GM12878 (cell line): ENCODE measurements around the gene LPIN1. TPM values are rescaled to one million over a fixed set of nuclear protein-coding genes. Genes with fewer than 3 reads are reported as not detected.

Source experiments
- ATAC-seq: fragments of 200-7000 bp; cut with Tn5 transposase; 3 replicates; pipeline ENCODE4 v1.9.1; 2020; ENCODE audit warnings: mild to moderate bottlenecking, moderate library complexity
- BruUV-seq: library from RNA; stranded (reverse); fragments of 400-500 nt; replicated peaks from 2 replicates; lab custom pipeline; 2021; lab: Mats Ljungman, UMichigan
- CTCF ChIA-PET: fragments of 300-600 bp; sonication (Branson Sonifier 250); formaldehyde crosslinking; extraction: SDS; loops from one replicate; lab custom pipeline; 2021; ENCODE audit warnings: inconsistent platforms; lab: Yijun Ruan, JAX
- POLR2A ChIA-PET: fragments of 350-600 bp; formaldehyde crosslinking; extraction: SDS; loops from one replicate; lab custom pipeline; 2021; ENCODE audit warnings: inconsistent platforms; lab: Charles Lee
- RAD21 ChIA-PET: fragments of 300-600 bp; sonication (Branson Sonifier 250); formaldehyde crosslinking; loops from one replicate; lab custom pipeline; 2023; ENCODE audit warnings: antibody characterized with exemption; ENCODE audit not compliant: unreplicated experiment; lab: Charles Lee
- SMC1A ChIA-PET: fragments of 300-600 bp; sonication (Branson Sonifier 250); formaldehyde crosslinking; loops from one replicate; lab custom pipeline; 2023; ENCODE audit not compliant: unreplicated experiment, uncharacterized antibody; lab: Charles Lee
- DNase-seq: peaks from one replicate; pipeline ENCODE4 v3.0.0-alpha.2; 2011; ENCODE audit warnings: low read depth, low spot score
- FAIRE-seq: peaks from 3 replicates; lab custom pipeline; 2011; peaks lifted over from hg19 to GRCh38; lab: Jason Lieb, UNC
- H2AFZ ChIP-seq: 2 replicates; pipeline ENCODE4 v1.6.0; 2011; ENCODE audit warnings: low read depth, low read length, control low read depth; ENCODE audit not compliant: control insufficient read depth
- H3K27ac ChIP-seq: 2 replicates; pipeline ENCODE4 v1.5.1; 2011; ENCODE audit warnings: control low read depth; ENCODE audit not compliant: control insufficient read depth, insufficient read depth
- H3K27me3 ChIP-seq, 2 experiments: replicated peaks in 1 of 2; 2 replicates each; pipeline versions ENCODE4 v1.6.0 to v1.6.1; 2011; ENCODE audit warnings: low read length in 1 of 2; ENCODE audit not compliant: control insufficient read depth in 2 of 2, insufficient read depth in 2 of 2
- H3K36me3 ChIP-seq, 2 experiments: 2 replicates each; pipeline ENCODE4 v1.5.1; 2011; ENCODE audit warnings: low read length in 1 of 2; ENCODE audit not compliant: control insufficient read depth in 2 of 2, insufficient read depth in 2 of 2
- H3K4me1 ChIP-seq: 2 replicates; pipeline ENCODE4 v1.6.1; 2011; ENCODE audit warnings: mild to moderate bottlenecking, low read length, moderate library complexity, mixed read lengths; ENCODE audit not compliant: control insufficient read depth, insufficient read depth
- H3K4me2 ChIP-seq: 2 replicates; pipeline ENCODE4 v1.6.0; 2011; ENCODE audit warnings: control low read depth; ENCODE audit not compliant: control insufficient read depth, insufficient read depth
- H3K4me3 ChIP-seq: fragments of 200-600 bp; sonication (generic); 2 replicates; pipeline ENCODE4 v1.5.1; 2016
- H3K79me2 ChIP-seq: 2 replicates; pipeline ENCODE4 v1.6.0; 2011; ENCODE audit warnings: low read length; ENCODE audit not compliant: control insufficient read depth, insufficient read depth
- H3K9ac ChIP-seq: 2 replicates; pipeline ENCODE4 v1.8.0; 2011; ENCODE audit warnings: low read length, control low read depth, mixed read lengths; ENCODE audit not compliant: control insufficient read depth, insufficient read depth
- H3K9me3 ChIP-seq: replicated peaks from 3 replicates; pipeline ENCODE4 v1.5.1; 2011; ENCODE audit warnings: mild to moderate bottlenecking, low read length; ENCODE audit not compliant: control insufficient read depth, insufficient read depth
- H4K20me1 ChIP-seq: 2 replicates; pipeline ENCODE4 v1.6.0; 2011; ENCODE audit not compliant: control insufficient read depth, insufficient read depth
- BHLHE40 ChIP-seq, 2 experiments: fragments of 450-650 bp in 1 of 2; IDR thresholded peaks; 2 replicates each; pipeline ENCODE4 v1.6.1; 2011 to 2017; ENCODE audit warnings: low read depth in 2 of 2, borderline replicate concordance in 1 of 2, improper control_type of control experiment in 1 of 2, low read length in 1 of 2, mild to moderate bottlenecking in 1 of 2
- CUX1 ChIP-seq: IDR thresholded peaks from 2 replicates; pipeline ENCODE4 v1.6.1; 2012; ENCODE audit warnings: improper control_type of control experiment, low read depth, low read length; ENCODE audit not compliant: insufficient replicate concordance
- EED ChIP-seq: sonication (generic); IDR thresholded peaks from 2 replicates; pipeline ENCODE4 v1.6.1; 2016; ENCODE audit warnings: antibody characterized with exemption, low read depth
- ETV6 ChIP-seq, 2 experiments: fragments of 450-650 bp in 1 of 2; IDR thresholded peaks in 1 of 2; conservative IDR thresholded peaks in 1 of 2; 2 replicates each; pipeline ENCODE4 v1.6.1; 2014; ENCODE audit warnings: antibody characterized with exemption in 1 of 2, borderline replicate concordance in 1 of 2, low read depth in 1 of 2, mild to moderate bottlenecking in 1 of 2, moderate library complexity in 1 of 2
- GATAD2B ChIP-seq: fragments of 450-650 bp; conservative IDR thresholded peaks from 2 replicates; pipeline ENCODE4 v1.6.1; 2017; ENCODE audit warnings: low read depth, mild to moderate bottlenecking, moderate library complexity
- NKRF ChIP-seq: fragments of 450-650 bp; conservative IDR thresholded peaks from 2 replicates; pipeline ENCODE4 v1.6.1; 2017; ENCODE audit warnings: mild to moderate bottlenecking, moderate library complexity
- RAD51 ChIP-seq: fragments of 450-650 bp; IDR thresholded peaks from 2 replicates; pipeline ENCODE4 v1.6.1; 2016; ENCODE audit warnings: moderate library complexity, mild to moderate bottlenecking, inconsistent platforms
- RUNX3 ChIP-seq: IDR thresholded peaks from 2 replicates; pipeline ENCODE4 v1.6.1; 2012; ENCODE audit warnings: low read length, inconsistent platforms
- SIN3A ChIP-seq: IDR thresholded peaks from 2 replicates; pipeline ENCODE4 v1.6.1; 2012; ENCODE audit warnings: low read depth, low read length, improper control_type of control experiment
- SMARCA5 ChIP-seq: fragments of 450-650 bp; IDR thresholded peaks from 2 replicates; pipeline ENCODE4 v1.6.1; 2017; ENCODE audit warnings: mild to moderate bottlenecking
- SMC3 ChIP-seq: IDR thresholded peaks from 2 replicates; pipeline ENCODE4 v1.6.1; 2011; ENCODE audit warnings: low read length, improper control_type of control experiment, borderline replicate concordance
- WGBS: methylation state at CpG from one replicate; pipeline ENCODE4 v1.1.6; 2016; ENCODE audit warnings: low lambda C conversion rate; ENCODE audit not compliant: insufficient replicate concordance, insufficient coverage; ENCODE audit errors: missing lambda C conversion rate; 5-methylcytosine and 5-hydroxymethylcytosine counted together
- in situ Hi-C: fragments of 300-500 bp; cut with MboI; formaldehyde crosslinking; loops from 9 replicates; pipeline ENCODE4 v1.14.3; 2018; ENCODE audit warnings: mixed read lengths
- intact Hi-C: fragments of 100-400 bp; cut with micrococcal nuclease; formaldehyde crosslinking; loops from one replicate; pipeline ENCODE4 v1.14.2; 2022; ENCODE audit not compliant: unreplicated experiment
- polyA plus RNA-seq, 11 experiments: library from polyadenylated mRNA; depleted of rRNA in 4 of 11; unstranded in 6 of 11; stranded (reverse) in 5 of 11; fragments of >200 nt; fragmentation: Nextera tagmentation in 4 of 11; fragmentation: Illumina TruSeq in 1 of 11; extraction: Ambion mirVana in 4 of 11; extraction: Trizol in 1 of 11; gene quantifications; 1 replicate in 1 of 11; 2 replicates in 10 of 11; pipeline versions ENCODE4 v1.2.1 to v1.2.3, GENCODE V29; 2011 to 2016; ENCODE audit warnings: inconsistent platforms in 2 of 11, missing spikeins in 2 of 11, low read depth in 1 of 11
- total RNA-seq, 4 experiments: library from RNA; depleted of rRNA in 3 of 4; stranded (reverse); fragments of >200 nt in 3 of 4; fragmentation: Illumina TruSeq in 1 of 4; extraction: Trizol in 1 of 4; gene quantifications; 2 replicates each; pipeline versions ENCODE4 v1.2.1 to v1.2.3, GENCODE V29; 2013 to 2021

The LPIN1 gene
- total and polyA plus RNA-seq, 10 of the 15 experiments (the other 5 are each of a cell fraction or from before 2014, with no cell fraction given), result 18.8 to 82.5 (median 50.3) TPM

GRCh38 chr2:11778923-11779757 is 32.7 kb downstream of the LPIN1 start:
- no peaks in the 10 kb centered on the region for H3K9me3 ChIP-seq
- no peak overlapping the region for H3K4me3 ChIP-seq
- H3K79me2 ChIP-seq, result no peaks in the 10 kb centered on the region
- H4K20me1 ChIP-seq, result peaks cover 3% of the 10 kb centered on the region; the same call in 1 of the 2 replicates
- H3K27me3 ChIP-seq, result no peaks in the 10 kb centered on the region
- SMC1A ChIA-PET, result interaction anchor here (0.7 to 10.8 kb wide), 16 partner anchors 9 to 1228 kb away, joined by 3 to 222 read pairs (median 5); partner anchors contain the start of gene LPIN1
- BruUV-seq, result no TSS peak
- peak overlapping the region; percentile 51 for H3K4me2 ChIP-seq
- POLR2A ChIA-PET, result interaction anchor here (0.6 to 3.3 kb wide), 6 partner anchors 27 to 86 kb away, joined by 3 to 13 read pairs (median 3); partner anchors contain the start of gene LPIN1
- in situ Hi-C loops, result no loop called here
- 11% methylated on average over 23 of the region's 23 CpGs for WGBS
- H3K36me3 ChIP-seq, result peaks cover 20 to 24% of the 10 kb centered on the region in 2 experiments
- H2AFZ ChIP-seq, result no peak overlapping the region
- ATAC-seq (peak; percentile 97), FAIRE-seq (no peak), DNase-seq (no peak)
- H3K9ac ChIP-seq, result no peak overlapping the region
- intact Hi-C loops, result loop anchor here (1.0 to 10.0 kb wide), 6 partner anchors 30 to 314 kb away; partner anchors contain the start of gene E2F6
- RAD21 ChIA-PET, result interaction anchor here (0.6 to 9.9 kb wide), 20 partner anchors 13 to 937 kb away, joined by 3 to 132 read pairs (median 5); partner anchors contain the start of genes LPIN1 and TRIB2
- CTCF ChIA-PET, result interaction anchor here (0.6 to 10.9 kb wide), 19 partner anchors 12 to 1229 kb away, joined by 3 to 684 read pairs (median 4); partner anchors contain the start of gene LPIN1
- H3K4me1 ChIP-seq, result peaks cover 7% of the 10 kb centered on the region
- no peak overlapping the region for H3K27ac ChIP-seq
- TF ChIP-seq CUX1 (no peak), EED (peak; percentile 13; the same call in 1 of the 2 replicates), GATAD2B (0 out of 2 replicates have a peak, but pooled peaks have one; percentile 22), RAD51 (peak; percentile 63; the same call in 1 of the 2 replicates), ETV6 (conservative IDR thresholded peaks at IDR 0.05 in 1 of 2, IDR thresholded peaks at IDR 0.05 in 1 of 2; ENCODE audit: borderline replicate concordance in 1 of 2, low read depth in 1 of 2) (peak in 1 of 2 experiments; percentile 15; a peak in 1 of 4 replicates), RUNX3 (0 out of 2 replicates have a peak, but pooled peaks have one; percentile 13), SMARCA5 (0 out of 2 replicates have a peak, but pooled peaks have one; percentile 66), NKRF (0 out of 2 replicates have a peak, but pooled peaks have one; percentile 32), SIN3A (0 out of 2 replicates have a peak, but pooled peaks have one; percentile 48), SMC3 (peak; percentile 97), BHLHE40 (IDR thresholded peaks at IDR 0.05; ENCODE audit: borderline replicate concordance in 1 of 2, low read depth in 2 of 2, low read length in 1 of 2) (0 out of 4 replicates have a peak, but pooled peaks of 1 of the 2 experiments have one; percentile 16)
